ENCODE data around the gene GAL.

The GAL gene

DNA sequence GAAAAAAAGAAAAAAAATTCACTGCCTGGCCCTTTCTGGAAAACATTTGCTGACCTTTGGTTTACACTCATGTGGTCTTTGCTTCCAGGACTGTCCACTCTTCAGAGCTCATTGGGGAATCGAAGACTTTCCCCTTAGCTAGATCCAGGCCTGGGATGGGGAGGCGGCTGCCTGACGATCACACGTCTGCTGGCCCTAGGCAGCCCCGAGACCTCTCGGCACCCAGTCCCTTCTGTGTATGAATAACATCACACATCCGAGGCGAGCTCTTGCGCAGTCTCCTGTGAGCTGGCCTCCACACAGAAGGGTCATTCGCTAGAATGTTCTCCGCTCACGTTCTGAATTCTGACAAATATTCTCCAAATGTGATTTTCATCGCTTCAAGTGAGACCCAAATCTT, 25.7 kb upstream of the GAL start:
- ChIA-PET CTCF (interaction anchor here (0.7 kb wide), 1 partner anchor 33 kb away, joined by 3 read pairs; no protein-coding TSS in a partner anchor), POLR2A (no interaction called here)
- no peak for DNase-seq (ENCODE audit: extremely low spot score)
- no peak for TF ChIP-seq LEF1 (IDR thresholded peaks at IDR 0.05; ENCODE audit: borderline replicate concordance)
- TF ChIP-seq HDGF (IDR thresholded peaks at IDR 0.05; ENCODE audit: borderline replicate concordance) = no peak
- TF ChIP-seq L3MBTL2 (conservative IDR thresholded peaks at IDR 0.05) = no peak
- no peak for TF ChIP-seq FOXA1 (IDR thresholded peaks at IDR 0.05)
- TF ChIP-seq TARDBP (IDR thresholded peaks at IDR 0.05) = no peak
- no peak for TF ChIP-seq SUZ12 (IDR thresholded peaks at IDR 0.05)
- no peak for TF ChIP-seq FOXK2 (IDR thresholded peaks at IDR 0.05)
- no peak for TF ChIP-seq FOXM1 (IDR thresholded peaks at IDR 0.05; ENCODE audit: borderline replicate concordance)
- no peak for TF ChIP-seq ZNF384 (IDR thresholded peaks at IDR 0.05)
- TF ChIP-seq NFRKB (IDR thresholded peaks at IDR 0.05) = no peak
- TF ChIP-seq ARNT (IDR thresholded peaks at IDR 0.05) = no peak
- TF ChIP-seq SP1 (IDR thresholded peaks at IDR 0.05) = no peak
- no peak for TF ChIP-seq BHLHE40 (IDR thresholded peaks at IDR 0.05; ENCODE audit: borderline replicate concordance)
- TF ChIP-seq CTBP1 (IDR thresholded peaks at IDR 0.05; ENCODE audit: borderline replicate concordance) = no peak
- TF ChIP-seq ELF4 (IDR thresholded peaks at IDR 0.05) = no peak
- TF ChIP-seq, protein P1, sequence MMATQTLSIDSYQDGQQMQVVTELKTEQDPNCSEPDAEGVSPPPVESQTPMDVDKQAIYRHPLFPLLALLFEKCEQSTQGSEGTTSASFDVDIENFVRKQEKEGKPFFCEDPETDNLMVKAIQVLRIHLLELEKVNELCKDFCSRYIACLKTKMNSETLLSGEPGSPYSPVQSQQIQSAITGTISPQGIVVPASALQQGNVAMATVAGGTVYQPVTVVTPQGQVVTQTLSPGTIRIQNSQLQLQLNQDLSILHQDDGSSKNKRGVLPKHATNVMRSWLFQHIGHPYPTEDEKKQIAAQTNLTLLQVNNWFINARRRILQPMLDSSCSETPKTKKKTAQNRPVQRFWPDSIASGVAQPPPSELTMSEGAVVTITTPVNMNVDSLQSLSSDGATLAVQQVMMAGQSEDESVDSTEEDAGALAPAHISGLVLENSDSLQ (IDR thresholded peaks at IDR 0.05) = no peak

DNA sequence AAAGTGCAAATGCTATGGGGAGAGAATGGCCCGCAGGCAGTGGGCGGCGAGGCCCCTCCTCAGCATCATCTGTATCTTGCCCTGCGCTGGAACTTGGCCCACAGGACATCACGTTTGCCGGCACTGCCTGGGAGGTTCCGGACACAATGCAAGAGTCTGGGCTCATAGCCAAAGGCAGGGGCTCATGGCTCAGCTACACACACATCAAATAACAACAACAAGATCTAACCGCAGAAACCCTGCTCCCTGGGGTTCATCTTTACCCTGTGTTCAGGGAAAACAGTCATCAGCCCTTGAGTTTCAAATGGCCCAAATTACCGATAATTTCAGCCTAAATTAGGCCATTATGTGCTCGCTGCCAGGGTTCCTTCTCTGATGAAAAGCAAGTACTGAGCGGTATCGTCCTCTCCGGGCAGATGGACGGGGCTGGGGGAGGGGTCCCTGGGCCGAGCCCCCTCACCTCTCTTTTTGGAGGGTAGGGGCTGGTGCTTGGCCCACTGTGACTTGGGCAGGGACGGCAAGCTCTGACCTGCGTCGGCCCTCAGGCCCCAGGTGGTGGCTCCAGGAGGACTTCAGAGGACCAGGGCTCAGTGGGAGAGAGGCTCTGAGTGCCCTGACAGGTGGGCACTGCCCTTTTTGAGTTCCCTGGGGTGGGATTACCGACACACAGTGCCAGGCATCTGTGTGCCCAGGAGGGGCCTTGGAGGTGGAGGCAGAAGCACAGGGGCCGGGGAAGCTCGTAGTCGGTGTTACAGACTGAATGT, 25.0 kb upstream of the GAL start:
- TF ChIP-seq SP1 (IDR thresholded peaks at IDR 0.05) = no peak
- TF ChIP-seq ARNT (IDR thresholded peaks at IDR 0.05) = no peak
- no peak for TF ChIP-seq FOXM1 (IDR thresholded peaks at IDR 0.05; ENCODE audit: borderline replicate concordance)
- no peak for TF ChIP-seq CTBP1 (IDR thresholded peaks at IDR 0.05; ENCODE audit: borderline replicate concordance)
- no peak for TF ChIP-seq ELF4 (IDR thresholded peaks at IDR 0.05)
- no peak for TF ChIP-seq NFRKB (IDR thresholded peaks at IDR 0.05)
- no peak for TF ChIP-seq FOXA1 (IDR thresholded peaks at IDR 0.05)
- TF ChIP-seq HDGF (IDR thresholded peaks at IDR 0.05; ENCODE audit: borderline replicate concordance) = no peak
- TF ChIP-seq LEF1 (IDR thresholded peaks at IDR 0.05; ENCODE audit: borderline replicate concordance) = no peak
- TF ChIP-seq L3MBTL2 (conservative IDR thresholded peaks at IDR 0.05) = no peak
- TF ChIP-seq SUZ12 (IDR thresholded peaks at IDR 0.05) = no peak
- TF ChIP-seq, protein P1 (IDR thresholded peaks at IDR 0.05) = no peak
- no peak for TF ChIP-seq BHLHE40 (IDR thresholded peaks at IDR 0.05; ENCODE audit: borderline replicate concordance)
- no peak for TF ChIP-seq FOXK2 (IDR thresholded peaks at IDR 0.05)
- no peak for TF ChIP-seq TARDBP (IDR thresholded peaks at IDR 0.05)
- TF ChIP-seq ZNF384 (IDR thresholded peaks at IDR 0.05) = no peak
- POLR2A ChIA-PET = no interaction called here
- CTCF ChIA-PET = no interaction called here
- peak; percentile 30 for DNase-seq (ENCODE audit: extremely low spot score)

DNA sequence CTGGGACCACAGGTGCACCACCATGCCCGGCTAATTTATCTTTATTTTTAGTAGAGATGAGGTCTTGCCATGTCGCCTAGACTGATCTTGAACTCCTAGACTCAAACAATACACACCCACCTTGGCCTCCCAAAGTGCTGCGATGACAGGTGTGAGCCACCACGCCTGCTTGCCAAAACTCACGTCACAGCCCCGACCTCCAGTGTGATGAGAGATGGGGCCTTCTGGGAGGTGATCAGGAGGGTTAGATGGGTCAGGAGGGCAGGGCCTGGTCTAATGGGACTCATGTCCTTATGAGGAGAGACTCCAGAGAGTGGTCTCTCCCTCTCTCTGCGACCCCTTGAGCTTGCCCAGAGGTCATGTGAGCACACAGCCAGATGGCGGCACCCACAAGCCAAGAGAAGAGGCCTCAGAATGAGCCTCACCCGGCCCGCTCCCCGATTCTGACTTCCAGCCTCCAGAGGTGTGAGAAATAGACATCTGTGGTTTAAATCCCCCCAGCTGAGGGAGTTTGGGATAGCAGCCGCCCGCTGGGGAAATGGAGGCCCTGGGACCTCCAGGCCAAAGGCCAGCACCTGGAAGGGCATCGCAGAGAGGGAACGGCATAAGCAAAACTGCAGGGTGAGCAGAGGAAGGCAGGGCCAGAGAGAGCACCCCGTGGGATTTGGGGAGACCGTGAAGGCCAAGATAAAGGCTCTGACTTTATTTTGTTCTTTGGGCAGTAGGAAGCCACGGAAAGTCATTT, 24.1 kb upstream of the GAL start:
- DNase-seq (ENCODE audit: extremely low spot score) = no peak
- POLR2A ChIA-PET = no interaction called here
- no peak for TF ChIP-seq BHLHE40 (IDR thresholded peaks at IDR 0.05; ENCODE audit: borderline replicate concordance)
- TF ChIP-seq SP1 (IDR thresholded peaks at IDR 0.05) = no peak
- TF ChIP-seq FOXK2 (IDR thresholded peaks at IDR 0.05) = no peak
- TF ChIP-seq FOXA1 (IDR thresholded peaks at IDR 0.05) = no peak
- TF ChIP-seq LEF1 (IDR thresholded peaks at IDR 0.05; ENCODE audit: borderline replicate concordance) = no peak
- TF ChIP-seq ZNF384 (IDR thresholded peaks at IDR 0.05) = no peak
- TF ChIP-seq ELF4 (IDR thresholded peaks at IDR 0.05) = no peak
- TF ChIP-seq CTBP1 (IDR thresholded peaks at IDR 0.05; ENCODE audit: borderline replicate concordance) = no peak
- no peak for TF ChIP-seq NFRKB (IDR thresholded peaks at IDR 0.05)
- TF ChIP-seq L3MBTL2 (conservative IDR thresholded peaks at IDR 0.05) = no peak
- CTCF ChIA-PET = no interaction called here

DNA sequence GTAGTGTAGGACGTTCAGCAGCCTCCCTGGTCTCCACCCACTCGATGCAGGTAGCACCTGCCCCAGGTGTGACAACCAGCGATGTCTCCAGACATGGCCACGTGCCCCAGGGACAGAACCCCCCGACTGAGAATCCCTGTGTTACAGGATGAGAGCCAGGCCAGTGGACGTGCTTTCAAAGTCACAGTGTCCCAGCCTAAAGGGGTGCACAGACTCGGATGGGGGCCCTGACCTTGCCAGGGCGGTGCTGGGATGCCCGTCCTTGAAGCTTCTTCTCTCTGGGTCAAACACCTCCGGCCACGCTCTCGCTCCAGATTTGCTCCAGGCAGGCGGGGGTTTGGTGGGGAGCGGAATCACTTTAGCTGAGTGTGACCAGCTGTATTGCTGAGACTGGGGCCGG, 23.3 kb upstream of the GAL start:
- no peak for DNase-seq (ENCODE audit: extremely low spot score)
- ChIA-PET POLR2A (no interaction called here), CTCF (no interaction called here)
- no peak for TF ChIP-seq CTBP1 (IDR thresholded peaks at IDR 0.05; ENCODE audit: borderline replicate concordance)
- TF ChIP-seq TARDBP (IDR thresholded peaks at IDR 0.05) = no peak
- TF ChIP-seq FOXA1 (IDR thresholded peaks at IDR 0.05) = no peak
- no peak for TF ChIP-seq NFRKB (IDR thresholded peaks at IDR 0.05)
- no peak for TF ChIP-seq FOXM1 (IDR thresholded peaks at IDR 0.05; ENCODE audit: borderline replicate concordance)
- no peak for TF ChIP-seq SUZ12 (IDR thresholded peaks at IDR 0.05)
- TF ChIP-seq L3MBTL2 (conservative IDR thresholded peaks at IDR 0.05) = no peak
- TF ChIP-seq FOXK2 (IDR thresholded peaks at IDR 0.05) = no peak
- TF ChIP-seq, protein P1 (IDR thresholded peaks at IDR 0.05) = no peak
- TF ChIP-seq LEF1 (IDR thresholded peaks at IDR 0.05; ENCODE audit: borderline replicate concordance) = no peak
- TF ChIP-seq ELF4 (IDR thresholded peaks at IDR 0.05) = no peak
- no peak for TF ChIP-seq SP1 (IDR thresholded peaks at IDR 0.05)

DNA sequence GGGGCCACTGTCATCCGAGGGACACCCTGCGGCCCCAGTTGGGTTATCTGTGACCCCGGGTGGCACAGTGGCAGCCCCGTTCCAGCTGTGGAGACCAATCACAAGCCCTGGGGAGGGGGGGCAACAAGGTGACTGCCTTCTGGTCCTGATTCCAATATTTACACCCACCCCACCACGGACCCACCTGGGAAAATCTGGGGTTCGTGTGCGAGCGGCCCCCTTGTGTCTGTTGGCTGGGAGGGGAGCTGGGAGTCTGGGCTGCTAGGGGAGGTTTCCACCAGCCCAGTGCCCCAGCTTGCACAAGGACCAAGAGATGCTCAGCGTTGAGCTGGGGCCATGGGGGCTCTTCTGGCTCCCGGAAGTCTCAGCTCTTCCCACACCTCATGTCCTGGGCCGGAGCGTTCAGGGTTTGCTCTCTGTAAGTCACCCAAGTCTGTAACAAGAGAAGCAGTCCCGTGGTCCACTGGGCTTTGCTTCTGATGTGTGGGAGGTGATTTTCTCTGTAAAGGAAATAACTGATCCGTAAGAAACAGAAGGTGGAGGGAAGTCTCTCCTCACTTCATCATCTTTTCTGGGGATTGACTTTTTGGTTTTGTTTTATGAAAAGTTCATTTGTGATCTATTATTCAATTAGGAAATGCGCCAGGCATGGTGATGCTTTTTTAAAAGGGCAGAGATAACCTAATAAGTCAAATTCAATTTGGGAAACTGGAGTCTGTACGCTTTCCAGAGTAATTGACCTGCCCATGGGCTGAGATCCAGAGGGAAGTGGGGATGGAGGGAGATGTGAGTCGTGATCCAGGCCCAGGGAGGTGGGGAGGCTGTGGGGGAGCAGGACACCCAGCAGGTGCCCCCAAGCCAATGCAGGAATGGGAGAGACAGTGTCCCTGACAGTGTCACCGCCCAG, 22.4 kb upstream of the GAL start:
- CTCF ChIA-PET = no interaction called here
- TF ChIP-seq ARNT (IDR thresholded peaks at IDR 0.05) (no peak), SUZ12 (IDR thresholded peaks at IDR 0.05) (no peak), FOXK2 (IDR thresholded peaks at IDR 0.05) (no peak), L3MBTL2 (conservative IDR thresholded peaks at IDR 0.05) (no peak), FOXM1 (IDR thresholded peaks at IDR 0.05; ENCODE audit: borderline replicate concordance) (no peak), CTBP1 (IDR thresholded peaks at IDR 0.05; ENCODE audit: borderline replicate concordance) (no peak), ELF4 (IDR thresholded peaks at IDR 0.05) (no peak), FOXA1 (IDR thresholded peaks at IDR 0.05) (no peak), NFRKB (IDR thresholded peaks at IDR 0.05) (no peak), BHLHE40 (IDR thresholded peaks at IDR 0.05; ENCODE audit: borderline replicate concordance) (no peak), TARDBP (IDR thresholded peaks at IDR 0.05) (no peak), ZNF384 (IDR thresholded peaks at IDR 0.05) (no peak), SP1 (IDR thresholded peaks at IDR 0.05) (no peak), LEF1 (IDR thresholded peaks at IDR 0.05; ENCODE audit: borderline replicate concordance) (no peak), HDGF (IDR thresholded peaks at IDR 0.05; ENCODE audit: borderline replicate concordance) (no peak)
- TF ChIP-seq, protein P1 (IDR thresholded peaks at IDR 0.05) = no peak
- DNase-seq (ENCODE audit: extremely low spot score) = no peak
- POLR2A ChIA-PET = no interaction called here

Data from HEK293T (cell line).